Activated CD8-positive, alpha-beta memory T cell treated with anti-CD3 and anti-CD28 coated beads, Interleukin-2, amount 50 U/mL, for 1 hour (primary cell): ENCODE measurements around the gene LACTBL1.
"Not testable (repeated sequence)": the region's sequence is repeated elsewhere in the genome, so short reads cannot be mapped to it uniquely, and the experiment has no call there.

Experiments used
- DNase-seq: peaks from one replicate; pipeline ENCODE4 v3.0.0-alpha.2; 2020; ENCODE audit errors: extremely low read depth

LACTBL1 gene

GRCh38 chr1:22976461-22977243 lies 4.0 kb upstream of the LACTBL1 start:
- no peak for DNase-seq

DNA sequence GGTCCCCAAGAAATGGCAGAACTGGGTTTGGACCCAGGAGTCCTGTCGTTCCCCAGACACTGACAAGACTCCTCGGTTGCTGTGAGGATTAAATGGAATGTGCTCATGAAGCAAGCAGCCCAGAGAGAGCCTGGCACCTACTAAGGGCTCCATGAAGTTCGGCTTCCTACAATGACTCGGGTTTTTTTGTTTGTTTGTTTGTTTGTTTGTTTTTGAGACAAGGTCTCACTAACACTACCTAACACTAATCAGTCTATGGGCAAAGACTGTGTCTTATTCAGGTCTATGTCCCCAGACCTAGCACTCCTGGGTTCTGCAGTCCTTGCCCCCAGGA lies 3.4 kb upstream of the LACTBL1 start:
- no peak for DNase-seq

DNA sequence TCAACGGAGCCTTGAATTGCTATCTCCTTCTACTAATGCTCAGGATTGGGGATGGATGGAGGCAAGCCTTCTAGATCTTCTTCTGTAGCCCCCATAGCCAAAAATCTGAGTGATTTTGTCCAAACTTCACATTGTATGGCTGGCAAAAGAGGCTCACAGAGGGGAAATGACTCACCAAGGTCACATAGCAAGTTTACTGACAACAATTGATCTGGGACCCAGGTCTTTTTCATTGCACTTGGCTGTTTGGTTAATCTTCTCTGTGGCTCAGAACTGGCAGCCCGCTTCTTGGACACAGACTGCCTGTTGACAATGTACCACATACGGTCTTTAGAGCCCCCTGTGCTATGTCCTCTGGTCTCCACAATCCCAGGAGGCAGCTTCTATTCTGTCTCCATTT lies 3.0 kb upstream of the LACTBL1 start:
- DNase-seq, result no peak

GRCh38 chr1:22971611-22972405 lies 858 bp downstream of the LACTBL1 start:
- DNase-seq, result no peak

GRCh38 chr1:22971161-22971560 lies 1.5 kb downstream of the LACTBL1 start:
- DNase-seq, result no peak

DNA sequence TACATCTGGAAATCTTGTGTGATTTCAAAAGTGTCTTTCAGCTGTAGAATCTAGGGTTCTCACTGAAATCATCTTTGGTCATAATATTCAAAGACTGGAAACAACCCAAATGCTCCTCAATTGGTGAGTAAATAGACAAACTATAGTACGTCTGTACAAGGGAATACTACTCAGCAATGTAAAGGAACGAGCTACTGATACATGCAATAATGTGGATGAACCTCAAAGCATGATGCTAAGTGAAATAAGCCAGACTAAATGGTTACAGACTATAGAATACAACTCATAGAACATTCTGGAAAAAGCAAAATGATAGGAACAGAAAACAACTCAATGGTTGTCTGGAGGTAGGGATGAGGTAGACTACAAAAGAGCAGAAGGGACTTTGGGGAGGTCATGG lies 2.6 kb downstream of the LACTBL1 start:
- no peak for DNase-seq

DNA sequence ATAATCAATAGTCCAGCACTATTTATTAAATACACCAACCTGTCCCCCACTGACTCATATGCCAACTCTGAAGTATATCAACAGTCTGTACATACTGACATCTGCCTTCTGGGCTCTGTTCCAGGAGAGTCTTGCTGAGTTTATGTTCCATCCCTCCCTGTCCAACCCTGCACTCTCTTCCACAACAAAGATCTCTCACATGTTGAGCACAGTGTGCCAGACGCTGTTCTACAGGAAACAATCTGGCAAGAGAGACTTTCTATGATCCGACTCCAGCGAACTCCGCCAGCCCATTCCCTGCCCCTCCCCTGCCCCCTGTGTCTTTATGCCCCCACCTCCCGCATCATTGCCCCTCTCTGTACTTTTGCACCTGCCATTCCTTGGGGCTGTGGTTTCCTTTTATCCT lies 3.4 kb downstream of the LACTBL1 start:
- no peak for DNase-seq

DNA sequence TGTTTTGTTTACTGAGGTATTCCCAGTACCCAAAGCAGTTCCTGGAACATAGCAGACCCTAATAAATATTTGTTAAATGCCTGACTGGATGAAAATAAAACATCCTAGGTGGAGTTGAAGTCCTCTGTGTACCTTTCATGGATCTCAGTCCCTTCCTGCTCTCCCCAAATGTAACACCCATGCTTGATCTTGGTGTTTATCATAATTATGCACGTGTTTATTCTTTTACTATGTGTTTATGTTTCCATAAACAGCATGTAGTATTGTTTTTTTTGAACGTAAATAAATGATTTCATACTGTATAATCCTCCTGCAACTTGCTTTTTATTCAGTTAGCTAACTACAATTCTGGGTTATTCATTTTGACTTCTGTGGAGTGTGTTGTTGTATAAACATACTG lies 4.8 kb downstream of the LACTBL1 start:
- no peak for DNase-seq

DNA sequence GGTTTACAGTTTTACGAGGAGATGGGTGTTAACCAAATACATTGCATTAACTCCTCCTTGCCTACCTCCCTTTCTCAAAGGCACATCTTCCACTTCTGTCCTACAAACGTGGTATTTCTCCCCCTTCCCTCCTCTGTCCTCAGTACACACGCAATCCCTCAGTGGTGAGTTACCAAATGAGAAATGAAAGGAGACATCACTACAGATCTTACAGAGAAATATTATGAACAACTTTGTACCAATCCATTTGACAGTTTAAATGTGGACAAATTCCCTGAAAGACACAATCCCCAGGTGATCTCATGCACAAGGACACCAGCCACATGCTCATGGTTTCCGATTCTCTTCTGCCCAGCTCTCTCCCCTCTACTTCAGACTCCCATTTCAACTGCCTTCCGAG lies 6.4 kb downstream of the LACTBL1 start:
- DNase-seq, result no peak

DNA sequence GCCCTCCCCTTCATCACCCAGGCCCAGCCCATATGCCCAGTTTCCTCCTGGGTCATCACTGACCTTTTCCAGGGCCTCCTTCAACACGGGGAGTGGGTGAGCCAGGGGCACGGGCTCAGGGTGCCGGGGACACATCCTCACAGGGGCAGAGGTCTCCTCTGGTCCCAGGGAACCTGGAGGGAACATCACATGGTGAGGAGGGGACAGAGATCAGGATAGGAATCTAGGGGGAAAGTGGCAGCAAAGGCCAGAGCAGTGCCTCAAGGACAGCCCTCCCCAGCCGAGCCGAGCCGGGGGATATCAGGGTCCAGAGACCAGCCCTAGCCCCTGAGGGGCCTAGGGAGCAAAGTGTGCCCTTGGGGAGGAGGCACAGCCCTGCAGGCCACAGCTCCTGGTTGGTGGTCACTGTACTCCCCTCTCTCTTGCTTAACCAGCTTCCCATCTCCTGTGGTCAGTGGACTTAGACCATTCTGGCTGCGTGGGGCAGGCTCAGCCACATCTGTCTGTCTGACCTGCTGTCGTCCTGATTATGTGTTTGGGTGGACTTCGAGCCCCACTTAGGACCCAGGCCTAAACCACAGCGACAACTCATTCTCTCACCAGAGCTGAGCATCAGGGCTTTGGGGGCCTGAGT lies 9.5 kb downstream of the LACTBL1 start:
- no peak for DNase-seq

- DNase-seq, result no peak
These were observed 10.1 kb downstream of the LACTBL1 start for GRCh38 chr1:22962558-22962957.

- DNase-seq, result no peak
These were observed 12.9 kb downstream of the LACTBL1 start for GRCh38 chr1:22959545-22960360.

- DNase-seq, result no peak
These were observed 14.1 kb downstream of the LACTBL1 start for GRCh38 chr1:22958556-22958955.

- DNase-seq, result no peak
These were observed 15.6 kb downstream of the LACTBL1 start for GRCh38 chr1:22957066-22957465.

DNA sequence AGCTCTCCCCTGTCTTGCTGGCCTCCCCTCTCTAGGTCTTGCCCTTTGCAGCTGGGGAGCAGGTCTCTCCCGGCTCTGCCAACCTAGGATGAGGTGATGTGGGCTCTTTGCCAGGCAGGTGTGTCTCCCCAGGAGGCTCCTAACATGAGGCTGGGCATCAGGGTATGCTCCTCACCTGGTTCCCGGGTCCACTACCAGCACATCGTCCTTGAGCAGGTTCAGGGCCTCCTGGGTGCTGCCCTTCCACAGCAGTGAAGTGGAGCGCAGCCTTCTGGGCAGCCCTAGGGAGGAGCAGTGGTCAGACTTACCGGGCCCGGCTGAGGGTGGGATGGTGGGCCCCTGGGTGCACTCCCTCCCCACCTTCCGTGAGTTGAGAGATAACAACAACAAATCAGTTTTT lies 17.5 kb downstream of the LACTBL1 start:
- DNase-seq, result no peak

- DNase-seq, result no peak
These were observed 18.9 kb downstream of the LACTBL1 start for GRCh38 chr1:22953740-22954141.

GRCh38 chr1:22953057-22953739 lies 19.5 kb downstream of the LACTBL1 start:
- DNase-seq, result no peak

DNA sequence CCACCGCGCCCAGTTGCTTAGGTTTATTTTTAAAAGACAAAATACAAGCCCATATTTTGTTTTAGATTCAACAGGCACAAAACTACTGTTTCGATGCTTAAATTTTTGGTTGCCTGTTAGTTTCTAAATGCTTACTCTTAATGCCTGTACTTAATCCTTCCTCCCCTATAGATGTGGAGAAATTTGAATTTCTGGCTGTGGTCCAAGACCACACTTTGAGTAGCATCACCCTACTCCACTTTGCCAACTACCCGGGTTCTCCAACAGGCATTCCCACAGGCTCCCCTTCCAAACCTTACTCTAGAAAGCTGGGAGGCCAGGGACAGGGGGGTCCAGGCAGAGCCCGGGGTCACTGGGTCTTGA lies 20.0 kb downstream of the LACTBL1 start:
- no peak for DNase-seq

DNA sequence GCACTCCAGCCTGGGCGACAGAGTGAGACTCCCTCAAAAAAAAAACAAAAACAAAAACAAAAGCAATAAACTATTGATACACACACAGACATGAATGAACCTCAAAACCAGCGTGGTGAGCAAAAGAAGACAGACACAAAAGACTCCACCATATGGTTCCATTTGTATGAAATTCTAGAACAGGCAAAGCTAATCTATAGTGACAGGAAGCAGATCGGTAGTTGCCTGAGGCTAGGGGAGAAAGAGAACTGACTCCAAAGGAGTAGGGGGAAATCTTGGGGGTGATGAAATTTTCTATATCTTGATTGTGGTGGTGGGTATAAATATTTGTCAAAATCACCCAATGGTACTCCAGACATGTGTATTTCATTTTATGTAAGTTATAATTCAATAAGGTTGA lies 20.9 kb downstream of the LACTBL1 start:
- no peak for DNase-seq

- DNase-seq, result no peak
These were observed 22.8 kb downstream of the LACTBL1 start for GRCh38 chr1:22949822-22950331.

DNA sequence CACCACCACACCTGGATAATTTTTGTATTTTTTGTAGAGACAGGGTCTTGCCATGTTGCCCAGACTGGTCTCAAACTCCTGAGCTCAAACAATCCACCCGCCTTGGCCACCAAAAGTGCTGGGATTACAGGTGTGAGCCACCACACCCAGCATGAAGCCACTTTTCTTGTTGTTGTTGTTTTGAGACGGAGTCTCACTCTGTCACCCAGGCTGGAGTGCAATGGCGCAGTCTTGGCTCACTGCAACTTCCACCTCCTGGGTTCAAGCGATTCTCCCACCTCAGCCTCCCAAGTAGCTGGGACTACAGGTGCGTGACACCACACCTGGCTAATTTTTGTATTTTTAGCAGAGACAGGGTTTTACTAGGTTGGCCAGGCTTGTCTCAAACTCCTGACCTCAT lies 27.5 kb downstream of the LACTBL1 start:
- not testable (repeated sequence) for DNase-seq
